GM19351 (cell line): ENCODE results near the gene GLOD5.

Source experiments
- ATAC-seq: cut with Tn5 transposase; IDR thresholded peaks from one replicate; pipeline ENCODE4 v1.9.1; 2021; ENCODE audit warnings: mild to moderate bottlenecking, moderate library complexity; ENCODE audit not compliant: unreplicated experiment

GLOD5 gene

DNA sequence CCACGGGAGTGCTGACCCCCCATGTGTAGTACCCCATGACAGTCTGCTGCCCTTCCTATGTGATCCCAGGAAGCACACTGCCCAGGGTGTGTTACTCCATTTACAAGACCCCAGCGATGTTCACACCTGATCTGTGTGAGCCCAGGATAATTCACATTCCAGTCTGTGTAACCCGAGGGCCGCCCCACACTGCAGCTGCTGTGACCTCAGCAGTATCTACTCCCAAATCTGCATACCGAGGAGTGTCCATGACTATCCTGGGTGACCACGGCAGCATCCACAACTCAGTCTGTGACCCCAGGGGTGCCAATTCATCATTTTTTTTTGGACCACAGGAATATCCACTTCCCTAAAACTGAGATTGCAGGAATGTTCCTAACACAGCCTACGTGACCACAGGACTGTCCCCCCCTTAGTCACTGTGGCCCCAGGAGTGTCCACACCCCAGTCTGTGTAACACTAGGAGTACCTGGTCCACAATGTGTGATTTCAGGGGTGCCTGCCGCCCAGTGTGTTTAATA, 7.8 kb upstream of the GLOD5 start:
- no peak for ATAC-seq

DNA sequence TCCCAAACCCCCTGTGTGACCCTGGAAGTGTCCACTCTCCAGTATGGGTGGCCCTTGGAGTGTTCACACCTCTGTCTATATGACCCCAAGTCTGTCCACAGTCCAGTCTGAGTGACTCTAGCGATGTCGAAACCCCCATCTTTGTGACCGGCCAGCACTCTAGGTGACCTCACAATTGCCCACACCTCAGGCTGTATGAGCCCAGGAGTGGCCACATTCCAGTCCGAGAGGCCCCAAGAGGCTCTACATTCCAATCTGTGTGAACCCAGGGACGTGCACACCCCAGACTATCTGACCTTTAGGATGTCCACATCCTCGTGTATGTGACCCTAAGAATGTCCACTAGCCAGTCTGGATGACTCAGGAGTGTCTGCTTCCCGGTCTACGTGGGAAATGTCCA, 7.3 kb upstream of the GLOD5 start:
- ATAC-seq: no peak

GRCh38 chrX:48769230-48769629, 7.7 kb downstream of the GLOD5 start:
- ATAC-seq: no peak

DNA sequence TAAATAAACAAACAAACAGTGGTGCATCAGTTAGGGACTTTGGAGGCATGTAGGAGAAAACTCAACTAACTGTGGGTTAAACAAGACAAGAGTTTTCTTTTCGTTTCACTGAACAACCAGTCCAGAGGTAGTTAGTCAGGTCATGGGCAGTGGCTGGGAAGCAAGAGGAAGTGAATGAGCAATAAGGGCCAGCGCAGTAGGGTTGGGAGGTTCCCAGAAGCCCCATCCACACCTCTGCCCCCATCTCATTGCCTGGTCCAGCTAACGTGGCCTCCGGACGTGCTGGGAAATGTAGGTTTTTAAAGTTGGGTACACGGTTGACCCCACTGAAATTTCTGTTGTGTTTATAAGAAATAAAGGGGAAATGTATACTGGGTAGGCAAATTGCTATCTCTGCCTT, 8.7 kb downstream of the GLOD5 start:
- no peak for ATAC-seq

DNA sequence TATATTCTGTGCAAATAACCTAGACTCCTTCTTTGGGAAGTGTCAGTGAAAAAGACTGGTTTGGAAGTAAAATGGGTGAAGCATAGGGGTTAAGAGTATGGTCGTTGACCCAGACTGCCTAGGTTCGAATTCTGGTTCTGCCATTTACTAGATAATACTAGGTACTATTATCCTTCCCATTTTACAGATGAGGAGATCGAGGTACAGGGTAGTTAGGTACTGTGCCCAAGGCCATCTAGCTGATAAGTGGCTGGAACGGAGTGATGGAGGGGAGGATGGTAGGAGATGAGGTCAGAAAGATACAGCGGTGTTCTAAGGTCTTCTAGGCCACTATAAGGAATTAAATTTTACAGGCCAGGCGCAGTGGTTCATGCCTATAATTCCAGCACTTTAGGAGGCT, 11.1 kb downstream of the GLOD5 start:
- no peak for ATAC-seq

- no peak for ATAC-seq
These were observed 15.4 kb downstream of the GLOD5 start for GRCh38 chrX:48776818-48777439.

- ATAC-seq: no peak
These were observed 17.9 kb downstream of the GLOD5 start for GRCh38 chrX:48779399-48779798.

DNA sequence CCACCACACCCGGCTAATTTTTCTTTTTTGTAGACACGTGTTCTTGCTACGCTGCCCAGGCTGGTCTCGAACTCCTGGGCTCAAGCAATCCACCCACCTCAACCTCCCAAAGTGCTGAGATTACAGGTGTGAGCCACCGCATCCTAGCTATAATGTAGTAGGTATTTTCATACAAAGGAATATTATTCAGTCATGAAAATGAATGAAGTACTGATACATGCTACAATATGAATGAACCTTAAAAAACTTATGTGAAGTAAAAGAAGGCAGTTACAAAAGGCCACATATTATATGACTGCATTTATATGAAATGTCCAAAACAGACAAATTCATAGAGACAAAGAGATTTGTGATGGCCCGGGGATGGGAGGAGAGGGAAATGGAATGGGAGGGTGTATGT, 20.2 kb downstream of the GLOD5 start:
- no peak for ATAC-seq

DNA sequence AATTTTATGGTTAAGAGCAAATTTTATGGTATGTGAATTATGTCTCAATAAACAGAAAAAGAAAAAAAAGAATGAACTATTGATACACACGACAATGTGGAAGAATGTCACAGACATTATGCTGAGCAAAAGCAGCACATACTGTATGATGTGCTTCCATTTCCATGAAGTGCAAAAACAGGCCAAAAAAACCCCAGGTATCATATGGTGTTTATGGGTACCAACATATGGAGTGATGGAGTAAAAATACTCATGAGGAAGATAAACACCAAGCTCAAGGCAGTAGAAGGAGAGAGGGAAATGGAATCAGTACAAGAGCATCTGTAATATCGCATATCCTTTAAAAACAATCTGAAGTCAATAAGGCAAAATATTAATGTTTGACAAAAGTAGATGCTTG, 20.7 kb downstream of the GLOD5 start:
- no peak for ATAC-seq

DNA sequence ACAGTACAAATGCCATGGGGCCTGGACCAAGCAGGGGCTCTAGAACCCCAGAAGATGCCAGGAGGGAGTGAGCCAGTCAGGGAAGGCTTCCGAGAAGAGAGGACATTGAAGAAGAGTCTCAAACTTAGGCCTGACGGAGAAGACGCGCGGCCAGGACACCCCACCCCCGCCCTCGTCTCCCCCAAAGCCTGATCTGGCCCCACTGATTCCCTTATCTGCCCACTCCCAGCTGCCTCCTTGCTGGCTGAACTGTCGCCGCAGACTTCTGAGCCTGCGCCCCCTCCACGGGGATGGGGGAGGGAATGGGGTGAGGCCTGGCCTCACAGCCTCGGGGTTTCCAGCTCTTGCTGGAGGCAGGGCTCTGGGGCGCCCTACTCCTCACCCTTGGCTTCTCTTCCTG, 21.2 kb downstream of the GLOD5 start:
- no peak for ATAC-seq

DNA sequence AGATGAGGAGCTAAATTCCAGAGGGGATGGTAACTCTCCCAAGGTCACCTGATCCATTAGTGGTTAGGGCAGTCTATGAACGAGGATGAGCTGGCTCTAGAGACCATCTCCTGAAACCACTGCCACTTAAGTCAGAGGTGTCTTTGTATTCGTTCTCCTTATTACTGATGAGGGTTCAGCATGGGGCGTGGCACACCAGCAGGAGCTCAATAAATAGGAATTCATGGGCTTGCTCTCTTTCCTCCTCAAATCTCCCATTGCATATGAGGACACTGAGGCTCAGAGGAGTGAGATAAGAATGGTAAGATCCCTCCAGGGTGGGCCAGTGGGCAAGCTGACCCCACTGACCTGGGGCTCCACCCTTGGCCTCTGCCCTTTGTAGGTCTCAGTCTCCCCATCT, 23.2 kb downstream of the GLOD5 start:
- ATAC-seq: no peak

GRCh38 chrX:48785186-48785539, 23.6 kb downstream of the GLOD5 start:
- no peak for ATAC-seq

DNA sequence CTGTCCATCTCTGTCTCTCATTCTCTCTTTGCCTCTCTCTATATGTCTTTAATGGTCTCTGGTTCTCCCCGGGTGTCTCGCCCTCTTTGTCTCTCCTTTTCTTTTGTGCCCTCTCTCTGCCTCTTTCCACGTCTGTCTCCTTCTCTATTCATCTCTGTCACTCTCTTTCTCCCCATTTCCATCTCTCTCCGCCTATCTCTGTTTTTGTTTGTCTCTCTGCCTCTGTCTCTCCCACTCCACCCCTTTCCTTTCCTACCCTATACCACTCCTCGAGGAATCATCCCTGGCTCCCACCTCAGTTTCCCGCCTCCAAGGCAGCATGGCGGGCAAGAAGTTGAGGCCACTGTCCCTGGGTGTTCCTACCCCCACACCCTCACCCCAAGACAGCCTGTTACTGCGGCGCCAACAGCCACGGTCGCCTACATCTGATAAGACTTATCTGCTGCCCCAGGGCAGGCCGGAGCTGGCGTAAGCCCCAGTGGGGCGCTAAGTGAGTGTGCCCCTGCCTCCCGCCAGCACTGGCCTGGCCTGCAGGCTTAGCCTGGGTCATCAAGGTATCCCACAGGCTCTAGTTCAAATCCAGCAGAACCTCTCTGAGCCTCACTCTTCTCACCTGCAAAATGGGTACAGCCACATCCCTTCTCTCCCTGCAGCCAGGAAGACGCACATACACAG, 24.1 kb downstream of the GLOD5 start:
- ATAC-seq: no peak

GRCh38 chrX:48786341-48786800, 24.8 kb downstream of the GLOD5 start, which contains the start of gene GATA1:
GATA1 (plus strand) TSS chrX:48786590; CDS start chrX:48791110, 4,520 bp downstream.
- no peak for ATAC-seq

- no peak for ATAC-seq
These were observed 25.4 kb downstream of the GLOD5 start for GRCh38 chrX:48786825-48787504.

- ATAC-seq: no peak
These were observed 26.2 kb downstream of the GLOD5 start for GRCh38 chrX:48787505-48788443.

DNA sequence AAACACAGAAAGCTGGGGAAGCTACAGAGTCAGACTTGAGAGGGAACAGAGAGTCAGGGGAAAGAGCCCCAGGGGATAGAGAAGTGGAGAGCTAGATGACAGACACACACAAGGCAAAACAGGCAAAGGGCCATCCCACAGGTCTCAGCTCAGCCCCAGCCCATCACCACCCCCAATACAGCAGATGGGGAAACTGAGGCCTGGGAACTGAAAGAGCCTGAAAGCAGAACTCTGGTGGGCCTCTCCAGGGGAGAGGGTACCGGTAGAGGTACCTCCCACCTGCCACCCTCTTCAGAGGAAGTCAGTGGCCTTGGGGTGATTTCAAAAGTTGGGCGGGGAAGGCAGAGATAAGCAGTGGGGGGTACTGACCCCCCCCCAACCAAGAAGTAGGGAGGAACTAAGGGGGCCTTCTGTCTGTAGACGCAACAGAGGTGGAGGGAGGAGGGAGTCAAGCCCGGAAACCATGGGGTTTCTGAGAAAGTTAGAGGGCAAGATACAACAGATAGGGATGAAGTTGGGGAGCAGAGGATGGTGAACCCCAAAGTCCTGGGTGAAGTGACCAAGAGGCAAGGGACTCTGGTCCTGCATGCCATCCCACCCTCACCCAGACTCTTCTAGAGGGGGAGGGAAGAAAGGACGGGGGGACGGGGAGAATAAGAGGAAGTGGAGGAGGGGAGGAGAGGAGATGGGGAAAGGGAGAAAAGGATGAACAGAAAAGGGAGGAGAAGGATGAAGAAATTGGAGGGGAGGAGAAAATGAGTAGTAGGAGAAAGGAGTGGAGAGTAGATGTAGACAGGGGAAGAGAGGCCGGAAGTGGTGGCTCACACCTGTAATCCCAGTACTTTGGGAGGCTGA, 28.0 kb downstream of the GLOD5 start:
- ATAC-seq: no peak

GRCh38 chrX:48790477-48790876, 28.9 kb downstream of the GLOD5 start:
- ATAC-seq: no peak

- no peak for ATAC-seq
These were observed 29.7 kb downstream of the GLOD5 start for GRCh38 chrX:48791063-48791820.
